Bronchial epithelial cell (primary cell): ENCODE measurements around the gene MAP4K4. TPM values are rescaled to one million over a fixed set of nuclear protein-coding genes. Genes with fewer than 3 reads are reported as not detected.

ENCODE experiments used
- DNase-seq: peaks from one replicate; pipeline ENCODE4 v3.0.0-alpha.2; 2010; ENCODE audit warnings: low read depth
- FAIRE-seq: peaks from 2 replicates; lab custom pipeline; 2011; peaks lifted over from hg19 to GRCh38; lab: Jason Lieb, UNC
- H3K27me3 ChIP-seq: 2 replicates; pipeline ENCODE4 v1.5.1; 2011; ENCODE audit warnings: low read length; ENCODE audit not compliant: control insufficient read depth, insufficient read depth
- H3K36me3 ChIP-seq: 2 replicates; pipeline ENCODE4 v1.5.1; 2011; ENCODE audit warnings: low read length; ENCODE audit not compliant: control insufficient read depth, insufficient read depth
- H3K4me3 ChIP-seq: 2 replicates; pipeline ENCODE4 v1.5.1; 2011; ENCODE audit warnings: mild to moderate bottlenecking, low read depth, low read length, control low read depth
- total RNA-seq: library from RNA; depleted of rRNA; stranded (reverse); fragments of >200 nt; gene quantifications from 2 replicates; pipeline ENCODE4 v1.2.1, GENCODE V29; 2014
- TF ChIP-seq, protein P1 (sequence below): IDR thresholded peaks from 2 replicates; pipeline ENCODE4 v1.5.1; 2011; ENCODE audit warnings: mild to moderate bottlenecking, moderate library complexity, low read length, control low read depth, inconsistent platforms; ENCODE audit not compliant: insufficient read depth, severe bottlenecking

The MAP4K4 gene
- total RNA-seq, 1 donor from 2014 or later = 81.1 TPM

- Histone ChIP-seq H3K27me3 (no peaks in the 10 kb centered on the region), H3K36me3 (peaks cover 5% of the 10 kb centered on the region), H3K4me3 (no peak overlapping the region)
- DNase-seq (peak; percentile 93), FAIRE-seq (no peak)
- TF ChIP-seq, protein P1, sequence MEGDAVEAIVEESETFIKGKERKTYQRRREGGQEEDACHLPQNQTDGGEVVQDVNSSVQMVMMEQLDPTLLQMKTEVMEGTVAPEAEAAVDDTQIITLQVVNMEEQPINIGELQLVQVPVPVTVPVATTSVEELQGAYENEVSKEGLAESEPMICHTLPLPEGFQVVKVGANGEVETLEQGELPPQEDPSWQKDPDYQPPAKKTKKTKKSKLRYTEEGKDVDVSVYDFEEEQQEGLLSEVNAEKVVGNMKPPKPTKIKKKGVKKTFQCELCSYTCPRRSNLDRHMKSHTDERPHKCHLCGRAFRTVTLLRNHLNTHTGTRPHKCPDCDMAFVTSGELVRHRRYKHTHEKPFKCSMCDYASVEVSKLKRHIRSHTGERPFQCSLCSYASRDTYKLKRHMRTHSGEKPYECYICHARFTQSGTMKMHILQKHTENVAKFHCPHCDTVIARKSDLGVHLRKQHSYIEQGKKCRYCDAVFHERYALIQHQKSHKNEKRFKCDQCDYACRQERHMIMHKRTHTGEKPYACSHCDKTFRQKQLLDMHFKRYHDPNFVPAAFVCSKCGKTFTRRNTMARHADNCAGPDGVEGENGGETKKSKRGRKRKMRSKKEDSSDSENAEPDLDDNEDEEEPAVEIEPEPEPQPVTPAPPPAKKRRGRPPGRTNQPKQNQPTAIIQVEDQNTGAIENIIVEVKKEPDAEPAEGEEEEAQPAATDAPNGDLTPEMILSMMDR = no peak
These were observed 129.7 kb downstream of the MAP4K4 start for GRCh38 chr2:101827246-101827645.

DNA sequence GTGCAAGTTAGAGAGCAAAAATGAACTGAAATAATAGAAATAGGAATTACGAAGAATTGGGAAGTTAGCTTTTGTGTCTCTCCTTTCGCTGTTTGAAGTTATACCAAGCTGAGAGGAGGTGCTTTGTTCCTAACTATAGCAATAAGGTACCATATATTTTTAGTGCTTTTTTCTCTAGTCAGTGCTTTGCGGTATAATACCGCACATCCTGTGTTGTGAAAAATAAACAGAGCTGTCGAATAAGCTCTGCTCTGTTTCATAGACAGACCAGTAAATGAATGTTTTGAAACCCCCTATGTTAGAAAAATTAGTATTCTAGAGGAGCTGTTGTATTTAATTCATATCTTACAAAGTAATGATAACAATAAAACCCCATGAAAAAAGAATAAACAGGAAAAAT, 130.8 kb downstream of the MAP4K4 start:
- FAIRE-seq (no peak), DNase-seq (no peak)
- Histone ChIP-seq H3K27me3 (no peaks in the 10 kb centered on the region), H3K4me3 (no peak overlapping the region), H3K36me3 (peaks cover 7% of the 10 kb centered on the region)
- TF ChIP-seq, protein P1 = no peak

DNA sequence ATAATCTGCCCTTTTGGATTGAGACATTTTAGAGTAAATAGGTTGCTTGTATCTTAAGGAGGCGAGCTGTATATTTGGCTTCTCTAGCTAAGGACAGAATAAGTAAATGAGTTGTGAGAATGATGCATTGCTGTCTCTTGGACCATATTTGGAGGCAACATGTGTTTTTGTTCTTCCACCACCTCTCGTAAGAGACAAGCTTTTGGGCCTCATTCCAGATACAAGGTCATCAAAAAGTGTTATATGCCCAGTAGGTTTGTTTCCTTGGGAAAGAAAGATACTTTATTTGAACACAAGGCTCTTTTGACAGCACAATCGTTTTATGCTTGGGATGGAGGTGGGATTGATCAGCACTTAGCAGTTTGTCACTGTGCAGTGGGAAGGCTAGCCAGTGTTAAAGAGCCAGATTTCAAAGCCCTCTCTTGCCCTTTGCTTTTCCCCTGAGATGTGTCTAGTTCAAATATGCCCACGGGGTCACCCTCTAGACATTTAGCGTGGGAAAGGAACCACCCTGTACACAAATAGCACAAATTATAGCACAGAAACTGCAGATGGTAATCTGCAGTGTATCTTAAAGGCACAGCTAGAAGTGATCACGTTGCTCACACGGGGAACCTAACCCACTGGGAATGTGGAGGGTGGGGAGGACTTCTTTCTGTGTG, 131.3 kb downstream of the MAP4K4 start:
- H3K27me3 ChIP-seq = no peaks in the 10 kb centered on the region
- TF ChIP-seq, protein P1 = no peak
- no peak overlapping the region for H3K4me3 ChIP-seq
- no peak for FAIRE-seq
- DNase-seq = no peak
- H3K36me3 ChIP-seq = peaks cover 7% of the 10 kb centered on the region

DNA sequence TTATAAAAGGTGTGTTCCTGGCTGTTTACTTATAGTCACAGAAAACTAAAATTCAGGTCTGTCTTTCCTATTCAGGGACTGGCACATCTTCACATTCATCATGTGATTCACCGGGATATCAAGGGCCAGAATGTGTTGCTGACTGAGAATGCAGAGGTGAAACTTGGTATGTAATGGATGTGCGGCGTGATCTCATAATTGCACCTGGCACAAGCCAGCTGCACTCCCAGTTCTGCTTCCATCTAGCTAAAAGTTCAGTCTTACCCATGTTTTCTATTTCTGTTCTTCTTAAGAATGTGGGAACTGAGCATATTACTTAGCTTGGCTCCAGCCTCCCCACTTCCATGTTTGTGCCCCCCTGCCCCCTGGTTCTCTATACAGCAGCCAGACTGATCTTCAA, 131.9 kb downstream of the MAP4K4 start:
- H3K4me3 ChIP-seq = no peak overlapping the region
- FAIRE-seq = no peak
- no peaks in the 10 kb centered on the region for H3K27me3 ChIP-seq
- H3K36me3 ChIP-seq = peaks cover 9% of the 10 kb centered on the region
- no peak for DNase-seq
- TF ChIP-seq, protein P1 = no peak

- no peaks in the 10 kb centered on the region for H3K27me3 ChIP-seq
- TF ChIP-seq, protein P1 = no peak
- FAIRE-seq = no peak
- no peak overlapping the region for H3K4me3 ChIP-seq
- no peak for DNase-seq
- H3K36me3 ChIP-seq = peaks cover 10% of the 10 kb centered on the region
These were observed 132.6 kb downstream of the MAP4K4 start for GRCh38 chr2:101830146-101830545.

DNA sequence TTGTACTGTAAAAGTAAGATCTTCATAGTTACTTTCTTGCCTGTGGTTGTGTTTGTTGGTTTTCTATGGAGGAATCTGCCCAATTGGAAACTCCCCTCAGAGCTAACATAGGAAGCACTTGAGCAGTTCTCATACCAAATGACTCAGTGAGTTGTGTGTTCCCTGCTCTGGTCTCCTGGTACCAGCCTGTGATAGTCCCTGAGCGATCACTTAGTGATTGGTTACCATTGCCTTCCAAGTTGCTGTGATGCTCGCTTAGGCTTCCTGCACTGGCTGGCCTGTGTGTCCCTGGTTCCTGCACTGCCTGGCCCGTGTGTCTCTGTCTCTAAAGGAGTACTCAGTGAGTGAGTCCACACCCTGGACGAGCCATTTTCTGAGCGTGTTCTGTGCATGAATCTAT, 133.0 kb downstream of the MAP4K4 start:
- DNase-seq (peak; percentile 66), FAIRE-seq (no peak)
- Histone ChIP-seq H3K4me3 (no peak overlapping the region), H3K27me3 (no peaks in the 10 kb centered on the region), H3K36me3 (peaks cover 9% of the 10 kb centered on the region)
- TF ChIP-seq, protein P1 = no peak
